Neuronal stem cell (in vitro differentiated cells): ENCODE results near the gene KANK2.
"Not testable (repeated sequence)": the region's sequence is repeated elsewhere in the genome, so short reads cannot be mapped to it uniquely, and the experiment has no call there.

Source experiments
- DNase-seq: peaks from one replicate; pipeline ENCODE4 v3.0.0-alpha.2; 2013; ENCODE audit warnings: low spot score
- H2AFZ ChIP-seq: one replicate; pipeline ENCODE4 v1.6.1; 2013; ENCODE audit warnings: mild to moderate bottlenecking, low read length, inconsistent platforms
- H2AK5ac ChIP-seq: 2 replicates; pipeline ENCODE4 v1.6.1; 2013; ENCODE audit warnings: low read depth, mild to moderate bottlenecking, inconsistent platforms, low read length, moderate library complexity, mixed read lengths
- H2BK120ac ChIP-seq: 2 replicates; pipeline ENCODE4 v1.6.1; 2013; ENCODE audit warnings: low read depth, mild to moderate bottlenecking, inconsistent platforms, low read length, moderate library complexity, mixed read lengths
- H2BK12ac ChIP-seq: one replicate; pipeline ENCODE4 v1.6.1; 2013; ENCODE audit warnings: low read length, inconsistent platforms
- H2BK15ac ChIP-seq: 2 replicates; pipeline ENCODE4 v1.6.1; 2013; ENCODE audit warnings: mild to moderate bottlenecking, low read length, inconsistent platforms, mixed read lengths
- H2BK5ac ChIP-seq: one replicate; pipeline ENCODE4 v1.6.1; 2013; ENCODE audit warnings: inconsistent platforms, mild to moderate bottlenecking, low read length, moderate library complexity
- H3K14ac ChIP-seq: one replicate; pipeline ENCODE4 v1.6.1; 2013; ENCODE audit warnings: low read length, inconsistent platforms
- H3K18ac ChIP-seq: 2 replicates; pipeline ENCODE4 v1.6.1; 2013; ENCODE audit warnings: low read length, inconsistent platforms
- H3K23ac ChIP-seq: 2 replicates; pipeline ENCODE4 v1.6.1; 2013; ENCODE audit warnings: low read depth, mild to moderate bottlenecking, mixed read lengths, low read length, inconsistent platforms; ENCODE audit not compliant: poor library complexity
- H3K27ac ChIP-seq: replicated peaks from 3 replicates; pipeline ENCODE4 v1.5.1; 2013; ENCODE audit warnings: low read length, inconsistent platforms
- H3K27me3 ChIP-seq, 3 experiments: 2 replicates each; pipeline ENCODE4 v1.6.1; 2013; ENCODE audit warnings: low read length in 3 of 3, mild to moderate bottlenecking in 2 of 3, inconsistent platforms in 1 of 3, low read depth in 1 of 3, mixed read lengths in 1 of 3, moderate library complexity in 1 of 3; ENCODE audit not compliant: control insufficient read depth in 3 of 3, insufficient read depth in 3 of 3
- H3K36me3 ChIP-seq, 2 donors: replicated peaks in 1 of 2; 2 replicates each; pipeline ENCODE4 v1.6.1; 2013; ENCODE audit warnings: low read length in 2 of 2; ENCODE audit not compliant: control insufficient read depth in 2 of 2, insufficient read depth in 2 of 2
- H3K4ac ChIP-seq: 2 replicates; pipeline ENCODE4 v1.6.1; 2013; ENCODE audit warnings: inconsistent platforms, mild to moderate bottlenecking, low read length, moderate library complexity
- H3K4me1 ChIP-seq, 2 donors: 1 replicate in 1 of 2; 2 replicates in 1 of 2; pipeline ENCODE4 v1.6.1; 2013; ENCODE audit warnings: low read length in 2 of 2, low read depth in 1 of 2; ENCODE audit not compliant: control insufficient read depth in 2 of 2, insufficient read depth in 1 of 2
- H3K4me2 ChIP-seq: one replicate; pipeline ENCODE4 v1.6.1; 2013; ENCODE audit warnings: mild to moderate bottlenecking, low read length, inconsistent platforms; ENCODE audit not compliant: insufficient read depth, poor library complexity, severe bottlenecking
- H3K4me3 ChIP-seq, 2 donors: 2 replicates each; pipeline ENCODE4 v1.5.1; 2013; ENCODE audit warnings: low read length in 2 of 2, mild to moderate bottlenecking in 2 of 2, inconsistent platforms in 1 of 2, moderate library complexity in 1 of 2
- H3K79me1 ChIP-seq: one replicate; pipeline ENCODE4 v1.6.1; 2013; ENCODE audit warnings: low read depth, mild to moderate bottlenecking, inconsistent platforms, low read length, moderate library complexity
- H3K9ac ChIP-seq: one replicate; pipeline ENCODE4 v1.6.1; 2013; ENCODE audit warnings: mild to moderate bottlenecking, low read depth, low read length, inconsistent platforms; ENCODE audit not compliant: poor library complexity
- H3K9me3 ChIP-seq, 2 donors: replicated peaks in 1 of 2; 2 replicates each; pipeline versions ENCODE3 to v1.6.1; 2013; ENCODE audit warnings: low read length in 2 of 2, mild to moderate bottlenecking in 2 of 2, inconsistent platforms in 1 of 2, low read depth in 1 of 2, mixed read lengths in 1 of 2, moderate library complexity in 1 of 2; ENCODE audit not compliant: control insufficient read depth in 2 of 2, insufficient read depth in 1 of 2
- H4K8ac ChIP-seq: one replicate; pipeline ENCODE4 v1.6.1; 2013; ENCODE audit warnings: low read depth, mild to moderate bottlenecking, inconsistent platforms, low read length, moderate library complexity
- H4K91ac ChIP-seq: one replicate; pipeline ENCODE4 v1.6.1; 2013; ENCODE audit warnings: low read length, low read depth, mild to moderate bottlenecking, inconsistent platforms; ENCODE audit not compliant: poor library complexity
- WGBS, 2 donors: extraction: QIAGEN DNeasy Blood & Tissue Kit; methylation state at CpG; one replicate each; pipeline ENCODE4 v1.1.7; 2013; ENCODE audit warnings: missing lambda C conversion rate in 2 of 2, mixed read lengths in 1 of 2; ENCODE audit not compliant: insufficient read length in 2 of 2, insufficient replicate concordance in 1 of 2; ENCODE audit errors: extremely low coverage in 2 of 2; 5-methylcytosine and 5-hydroxymethylcytosine counted together

Gene KANK2

DNA sequence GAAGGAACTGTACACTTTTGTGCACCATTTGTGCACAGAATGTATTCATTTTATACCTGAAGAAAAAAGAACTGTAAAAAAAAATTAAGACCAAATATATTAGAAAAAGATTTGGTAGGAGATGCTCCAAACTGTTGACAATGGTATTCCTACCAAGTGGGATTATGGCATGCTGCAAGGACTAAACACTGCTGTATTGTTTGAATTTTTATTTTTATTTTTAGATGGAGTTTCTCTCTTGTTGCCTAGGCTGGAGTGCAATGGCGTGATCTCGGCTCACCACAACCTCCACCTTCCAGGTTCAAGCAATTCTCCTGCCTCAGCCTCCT is 36.9 kb downstream of the KANK2 start:
- WGBS, 2 donors: no CpG with 5 or more reads among the region's 2 CpGs
- H3K4me1 ChIP-seq, H2BK120ac ChIP-seq, DNase-seq, H3K4ac ChIP-seq, H2BK15ac ChIP-seq, H3K27ac ChIP-seq, H3K18ac ChIP-seq, H2BK12ac ChIP-seq, H4K91ac ChIP-seq, H4K8ac ChIP-seq, H3K9me3 ChIP-seq, H3K4me2 ChIP-seq, H2AK5ac ChIP-seq, H3K23ac ChIP-seq, H3K79me1 ChIP-seq, H3K27me3 ChIP-seq, H3K36me3 ChIP-seq, H3K4me3 ChIP-seq, H2AFZ ChIP-seq, H2BK5ac ChIP-seq, H3K9ac ChIP-seq, H3K14ac ChIP-seq: not testable (repeated sequence)

DNA sequence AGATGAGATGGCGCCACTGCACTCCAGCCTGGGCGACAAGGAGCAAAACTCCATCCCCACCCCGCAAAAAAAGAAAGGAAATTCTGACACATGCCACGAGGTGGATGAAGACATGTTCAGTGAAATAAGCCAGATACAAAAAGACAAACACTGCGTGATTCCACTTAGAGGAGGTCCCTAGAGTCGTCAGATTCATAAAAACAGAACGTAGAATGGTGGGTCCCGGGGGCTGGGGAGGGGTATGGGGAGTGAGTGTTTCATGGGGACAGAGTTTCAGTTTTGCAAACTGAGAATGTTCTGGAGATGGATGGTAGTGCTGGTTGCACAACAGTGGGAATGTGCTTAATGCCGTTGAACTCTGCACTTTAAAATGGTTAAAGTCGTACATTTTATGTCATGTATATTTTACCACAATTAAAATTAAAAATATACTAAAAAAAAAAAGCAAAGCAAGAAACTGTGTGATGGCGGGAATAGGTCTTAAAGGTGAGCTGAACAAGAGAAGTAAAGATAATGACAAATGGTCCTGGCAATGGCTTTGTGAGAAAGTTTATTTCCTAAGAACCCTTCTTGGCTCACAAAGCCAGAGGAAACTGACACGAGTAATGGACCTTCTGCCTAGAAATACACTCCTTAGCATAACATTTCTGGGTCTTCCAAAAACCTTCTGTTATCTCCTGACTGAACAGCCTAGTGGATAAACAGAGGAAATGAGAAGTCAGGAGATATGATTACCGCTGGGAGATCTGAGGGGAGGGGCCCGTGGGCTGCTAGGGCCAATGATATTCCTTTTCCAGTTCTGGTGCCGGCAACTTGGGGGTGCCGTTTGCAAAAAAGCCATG is 37.5 kb downstream of the KANK2 start:
- Histone ChIP-seq H3K14ac (no peak overlapping the region), H4K8ac (no peak overlapping the region), H3K27me3 (no peaks in the 10 kb centered on the region), H2BK15ac (no peak overlapping the region), H2BK12ac (no peak overlapping the region), H3K9ac (no peak overlapping the region), H3K27ac (no peak overlapping the region), H4K91ac (no peak overlapping the region), H2BK5ac (no peak overlapping the region), H3K9me3 (no peaks in the 10 kb centered on the region), H3K4me3 (no peak overlapping the region), H2AFZ (no peak overlapping the region), H3K79me1 (peaks cover 4% of the 10 kb centered on the region), H3K36me3 (no peaks in the 10 kb centered on the region), H3K23ac (no peak overlapping the region), H3K4me1 (peaks cover 0 to 6% of the 10 kb centered on the region in 2 donors), H3K4ac (no peak overlapping the region), H2BK120ac (no peak overlapping the region), H3K18ac (no peak overlapping the region), H3K4me2 (no peak overlapping the region), H2AK5ac (no peak overlapping the region)
- WGBS, 2 donors: no CpG with 5 or more reads among the region's 16 CpGs
- DNase-seq: no peak

DNA sequence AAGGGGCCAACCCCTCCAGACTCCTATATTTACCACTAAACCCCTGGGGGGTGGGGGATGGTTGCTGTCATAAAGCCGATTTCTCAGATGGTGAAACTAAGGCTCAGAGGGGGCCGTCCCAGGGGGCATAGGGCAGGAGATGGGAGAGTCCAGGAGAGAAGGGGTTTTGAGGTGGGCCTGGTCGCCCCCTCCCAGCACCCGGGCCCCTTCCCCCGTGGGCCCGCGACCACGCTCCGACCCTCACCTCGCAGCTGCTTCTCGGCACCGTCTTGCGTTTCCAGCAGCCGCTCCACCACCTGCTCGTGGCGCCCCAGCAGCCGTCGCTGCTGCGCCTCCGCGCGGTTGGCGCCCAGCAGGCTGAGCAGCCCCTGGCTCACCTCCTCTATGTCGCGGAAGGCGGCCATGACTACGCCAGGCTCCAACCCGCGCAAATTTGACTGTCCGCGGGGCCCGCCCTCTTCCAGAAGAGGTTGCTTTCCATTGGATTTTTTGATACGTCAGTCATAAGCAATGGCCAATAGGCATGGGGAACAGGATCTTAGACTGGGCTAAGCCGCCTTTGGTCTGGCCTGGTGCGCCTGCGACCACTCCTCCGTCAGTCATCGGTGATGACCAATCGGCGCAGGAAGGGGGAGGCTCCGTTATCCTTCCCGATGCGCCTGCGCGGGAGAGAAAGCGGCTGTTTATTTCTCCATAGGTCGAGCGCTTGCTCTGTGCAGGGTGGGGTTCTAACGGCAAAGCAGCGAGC is 41.8 kb downstream of the KANK2 start, which contains the start of gene SPC24:
TSS of gene SPC24 (minus strand) at position 410 of the 748 bp plus-strand sequence. CDS start at position 404, 6 bp downstream.
- Histone ChIP-seq H3K9ac (peak within 1 kb of the TSS; percentile 100), H3K79me1 (peaks cover 7% of the 10 kb centered on the region), H2BK15ac (no peak within 1 kb of the TSS), H3K4ac (peak within 1 kb of the TSS; percentile 84), H4K8ac (peak within 1 kb of the TSS; percentile 98), H3K36me3 (peaks cover 2 to 24% of the 10 kb centered on the region in 2 donors), H3K9me3 (no peaks in the 10 kb centered on the region), H2BK5ac (peak within 1 kb of the TSS; percentile 93), H3K4me2 (peak within 1 kb of the TSS; percentile 66), H2BK12ac (no peak within 1 kb of the TSS), H2BK120ac (no peak within 1 kb of the TSS), H3K27me3 (no peaks in the 10 kb centered on the region), H3K23ac (peak within 1 kb of the TSS; percentile 99), H2AFZ (peak within 1 kb of the TSS; percentile 89), H4K91ac (peak within 1 kb of the TSS; percentile 53), H3K18ac (peak within 1 kb of the TSS; percentile 99), H3K27ac (peak within 1 kb of the TSS; percentile 7), H3K14ac (peak within 1 kb of the TSS; percentile 89), H3K4me3 (peak within 1 kb of the TSS; percentile 82 to 95), H3K4me1 (peaks cover 3 to 7% of the 10 kb centered on the region in 2 donors), H2AK5ac (peak within 1 kb of the TSS; percentile 96)
- no CpG with 5 or more reads among the region's 50 CpGs for WGBS, 2 donors
- peak; percentile 98 for DNase-seq

DNA sequence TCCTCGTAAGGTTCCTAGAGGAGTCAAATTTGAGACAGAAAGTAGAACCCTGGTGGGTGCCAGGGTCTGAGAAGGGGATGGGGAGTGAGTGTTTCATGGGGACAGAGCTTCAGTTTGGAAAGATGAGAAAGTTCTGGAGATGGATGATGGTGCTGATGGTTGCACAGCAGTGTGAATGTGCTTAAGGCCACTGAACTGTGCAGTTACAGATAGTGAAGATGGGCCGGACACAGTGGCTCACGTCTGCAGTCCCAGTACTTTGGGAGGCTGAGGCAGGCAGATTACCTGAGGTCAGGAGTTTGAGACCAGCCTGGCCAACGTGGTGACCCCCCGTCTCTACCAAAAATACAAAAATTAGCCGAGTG is 42.7 kb downstream of the KANK2 start:
- no peak for DNase-seq
- H3K4me3 ChIP-seq: peak overlapping the region; percentile 82 to 95

More for the DNA sequence above, 42.7 kb downstream of the KANK2 start:
- peak overlapping the region; percentile 66 for H3K4me2 ChIP-seq
- no peak overlapping the region for H2AK5ac ChIP-seq
- H3K27ac ChIP-seq: no peak overlapping the region
- H4K8ac ChIP-seq: no peak overlapping the region
- H2BK12ac ChIP-seq: no peak overlapping the region
- no peak overlapping the region for H3K9ac ChIP-seq
- no peak overlapping the region for H2BK5ac ChIP-seq
- H2BK15ac ChIP-seq: no peak overlapping the region
- peaks cover 3 to 7% of the 10 kb centered on the region in 2 donors for H3K4me1 ChIP-seq
- peaks cover 2 to 31% of the 10 kb centered on the region in 2 donors for H3K36me3 ChIP-seq
- no peak overlapping the region for H4K91ac ChIP-seq
- peaks cover 7% of the 10 kb centered on the region for H3K79me1 ChIP-seq
- no peak overlapping the region for H3K23ac ChIP-seq
- WGBS, 2 donors: no CpG with 5 or more reads among the region's 6 CpGs
- H3K14ac ChIP-seq: no peak overlapping the region
- no peak overlapping the region for H2AFZ ChIP-seq
- H3K9me3 ChIP-seq: no peaks in the 10 kb centered on the region
- H3K27me3 ChIP-seq: no peaks in the 10 kb centered on the region
- H3K18ac ChIP-seq: no peak overlapping the region
- H3K4ac ChIP-seq: no peak overlapping the region
- no peak overlapping the region for H2BK120ac ChIP-seq
